ENCODE results near the gene TERT. TPM values are rescaled to one million over a fixed set of nuclear protein-coding genes. Genes with fewer than 3 reads are reported as not detected.

TERT gene
- total RNA-seq, 2 donors from 2014 or later, result 7.1 to 9.8 TPM

DNA sequence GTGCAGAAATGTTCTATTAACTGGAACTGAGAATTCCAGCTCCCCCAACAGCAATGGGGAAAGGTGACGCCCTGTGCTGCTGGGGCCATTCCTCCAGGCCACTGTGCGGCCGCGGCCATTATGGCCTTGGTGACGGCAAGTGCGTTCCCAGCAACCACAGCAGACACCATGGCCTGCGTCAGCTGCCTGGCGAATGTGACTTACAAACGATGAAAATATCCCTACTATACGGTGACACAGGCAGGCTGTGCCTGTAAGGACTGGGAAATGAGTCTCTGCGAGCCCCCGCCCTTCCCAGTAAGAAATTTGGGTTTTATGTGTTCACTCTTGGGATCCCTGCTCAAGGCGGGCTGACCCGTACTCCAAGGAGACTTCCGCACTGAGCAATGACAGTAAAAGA, 29.4 kb upstream of the TERT start:
- DNase-seq, result peak; percentile 32
- H3K27me3 Mint-ChIP-seq (ENCODE audit: insufficient read depth), result no peaks in the 10 kb centered on the region
- no peaks in the 10 kb centered on the region for H3K4me1 ChIP-seq (ENCODE audit: control insufficient read depth, insufficient read depth, low read length)
- peaks cover 81% of the 10 kb centered on the region for H3K36me3 ChIP-seq (ENCODE audit: control insufficient read depth, insufficient read depth, low read length)
- H3K36me3 Mint-ChIP-seq (ENCODE audit: low read depth), result peaks cover 70% of the 10 kb centered on the region
- no peak overlapping the region for H3K27ac ChIP-seq (ENCODE audit: low read depth, low read length)
- H3K4me3 Mint-ChIP-seq, result no peak overlapping the region
- no peaks in the 10 kb centered on the region for H3K27me3 ChIP-seq (ENCODE audit: control insufficient read depth, insufficient read depth, low read length, poor library complexity, severe bottlenecking)
- TF ChIP-seq, protein P1, sequence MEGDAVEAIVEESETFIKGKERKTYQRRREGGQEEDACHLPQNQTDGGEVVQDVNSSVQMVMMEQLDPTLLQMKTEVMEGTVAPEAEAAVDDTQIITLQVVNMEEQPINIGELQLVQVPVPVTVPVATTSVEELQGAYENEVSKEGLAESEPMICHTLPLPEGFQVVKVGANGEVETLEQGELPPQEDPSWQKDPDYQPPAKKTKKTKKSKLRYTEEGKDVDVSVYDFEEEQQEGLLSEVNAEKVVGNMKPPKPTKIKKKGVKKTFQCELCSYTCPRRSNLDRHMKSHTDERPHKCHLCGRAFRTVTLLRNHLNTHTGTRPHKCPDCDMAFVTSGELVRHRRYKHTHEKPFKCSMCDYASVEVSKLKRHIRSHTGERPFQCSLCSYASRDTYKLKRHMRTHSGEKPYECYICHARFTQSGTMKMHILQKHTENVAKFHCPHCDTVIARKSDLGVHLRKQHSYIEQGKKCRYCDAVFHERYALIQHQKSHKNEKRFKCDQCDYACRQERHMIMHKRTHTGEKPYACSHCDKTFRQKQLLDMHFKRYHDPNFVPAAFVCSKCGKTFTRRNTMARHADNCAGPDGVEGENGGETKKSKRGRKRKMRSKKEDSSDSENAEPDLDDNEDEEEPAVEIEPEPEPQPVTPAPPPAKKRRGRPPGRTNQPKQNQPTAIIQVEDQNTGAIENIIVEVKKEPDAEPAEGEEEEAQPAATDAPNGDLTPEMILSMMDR (conservative IDR thresholded peaks at IDR 0.05), result no peak
- no peak overlapping the region for H3K4me3 ChIP-seq (ENCODE audit: low read length)
- H3K27ac Mint-ChIP-seq, result no peak overlapping the region
- WGBS, 2 experiments (ENCODE audit: insufficient coverage in 1 of 2, insufficient read length in 1 of 2), result 95 to 99% methylated on average over 15 of the region's 15 CpGs
- peaks cover 2% of the 10 kb centered on the region for H3K9me3 Mint-ChIP-seq
- H3K9ac ChIP-seq (ENCODE audit: extremely low read depth, low read length, poor library complexity, severe bottlenecking), result no peak overlapping the region
- peaks cover 3% of the 10 kb centered on the region for H3K4me1 Mint-ChIP-seq
- H3K9me3 ChIP-seq (ENCODE audit: control insufficient read depth, low read length), result peaks cover 29% of the 10 kb centered on the region

DNA sequence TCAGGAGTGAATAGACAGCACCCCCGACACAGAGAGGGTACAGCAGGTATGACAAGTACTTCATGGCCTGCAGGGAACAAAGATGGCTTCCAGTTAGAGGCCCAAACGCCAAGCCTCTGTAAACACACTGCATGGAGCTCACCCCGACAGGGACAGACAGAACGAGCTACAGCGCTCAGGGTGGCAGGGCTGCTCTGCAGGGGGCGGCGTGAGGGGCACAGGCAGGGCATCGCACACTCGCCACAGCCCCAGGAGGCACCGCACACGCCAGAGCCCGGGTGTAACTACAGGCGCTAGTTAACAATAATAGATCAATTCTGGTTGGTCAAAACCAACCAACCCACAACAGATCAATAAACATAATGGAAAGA, 28.9 kb upstream of the TERT start:
- Mint-ChIP-seq H3K27me3 (ENCODE audit: insufficient read depth) (no peaks in the 10 kb centered on the region), H3K27ac (no peak overlapping the region), H3K4me3 (no peak overlapping the region), H3K4me1 (peaks cover 3% of the 10 kb centered on the region), H3K36me3 (ENCODE audit: low read depth) (peaks cover 69% of the 10 kb centered on the region), H3K9me3 (peaks cover 2% of the 10 kb centered on the region)
- TF ChIP-seq, protein P1 (conservative IDR thresholded peaks at IDR 0.05), result no peak
- H3K4me1 ChIP-seq (ENCODE audit: control insufficient read depth, insufficient read depth, low read length), result no peaks in the 10 kb centered on the region
- H3K9ac ChIP-seq (ENCODE audit: extremely low read depth, low read length, poor library complexity, severe bottlenecking), result no peak overlapping the region
- WGBS, 2 experiments (ENCODE audit: insufficient coverage in 1 of 2, insufficient read length in 1 of 2), result 95 to 98% methylated on average over 8 to 13 of the region's 13 CpGs
- DNase-seq, result peak; percentile 28
- peaks cover 76% of the 10 kb centered on the region for H3K36me3 ChIP-seq (ENCODE audit: control insufficient read depth, insufficient read depth, low read length)
- no peaks in the 10 kb centered on the region for H3K27me3 ChIP-seq (ENCODE audit: control insufficient read depth, insufficient read depth, low read length, poor library complexity, severe bottlenecking)
- H3K9me3 ChIP-seq (ENCODE audit: control insufficient read depth, low read length), result peaks cover 24% of the 10 kb centered on the region
- no peak overlapping the region for H3K4me3 ChIP-seq (ENCODE audit: low read length)
- no peak overlapping the region for H3K27ac ChIP-seq (ENCODE audit: low read depth, low read length)

DNA sequence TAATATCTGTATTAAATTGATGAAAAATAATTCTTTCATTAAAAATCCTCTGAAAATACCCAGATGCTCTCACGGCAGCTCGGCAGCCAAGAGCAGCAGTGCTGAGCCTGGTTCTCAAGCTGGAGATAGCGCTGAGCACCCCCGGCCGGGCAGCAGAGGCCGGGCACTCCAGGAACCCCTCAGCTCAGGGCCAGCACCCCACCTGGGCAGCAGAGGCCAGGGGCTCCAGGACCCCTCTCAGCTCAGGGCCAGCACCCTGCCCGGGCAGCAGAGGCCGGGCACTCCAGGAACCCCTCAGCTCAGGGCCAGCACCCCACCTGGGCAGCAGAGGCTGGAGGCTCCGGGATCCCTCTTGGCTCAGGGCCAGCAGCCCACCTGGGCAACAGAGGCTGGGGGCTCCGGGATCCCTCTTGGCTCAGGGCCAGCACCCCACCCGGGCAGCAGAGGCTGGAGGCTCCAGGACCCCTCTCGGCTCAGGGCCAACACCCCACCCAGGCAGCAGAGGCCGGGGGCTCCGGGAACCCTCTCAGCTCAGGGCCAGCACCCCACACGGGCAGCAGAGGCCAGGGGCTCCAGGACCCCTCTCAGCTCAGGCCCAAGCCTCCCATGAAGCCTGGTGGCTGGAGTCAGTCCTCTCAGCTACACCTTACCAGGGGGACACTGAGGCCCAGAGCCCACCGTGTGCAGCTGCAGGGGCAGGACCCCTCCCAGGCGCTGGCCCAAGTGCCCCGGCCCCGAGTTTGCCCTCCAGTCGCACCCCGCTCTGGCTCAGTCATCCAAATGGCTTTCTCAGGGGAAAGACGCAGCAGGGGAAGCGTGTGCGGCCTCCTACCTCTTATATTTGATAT, 28.3 kb upstream of the TERT start:
- H3K4me1 Mint-ChIP-seq, result peaks cover 3% of the 10 kb centered on the region
- peaks cover 18% of the 10 kb centered on the region for H3K9me3 ChIP-seq (ENCODE audit: control insufficient read depth, low read length)
- no peaks in the 10 kb centered on the region for H3K27me3 ChIP-seq (ENCODE audit: control insufficient read depth, insufficient read depth, low read length, poor library complexity, severe bottlenecking)
- H3K9me3 Mint-ChIP-seq, result peaks cover 1% of the 10 kb centered on the region
- H3K36me3 Mint-ChIP-seq (ENCODE audit: low read depth), result peaks cover 69% of the 10 kb centered on the region
- peaks cover 73% of the 10 kb centered on the region for H3K36me3 ChIP-seq (ENCODE audit: control insufficient read depth, insufficient read depth, low read length)
- peak; percentile 24 for DNase-seq
- no peaks in the 10 kb centered on the region for H3K27me3 Mint-ChIP-seq (ENCODE audit: insufficient read depth)
- TF ChIP-seq, protein P1 (conservative IDR thresholded peaks at IDR 0.05), result no peak
- no peak overlapping the region for H3K4me3 ChIP-seq (ENCODE audit: low read length)
- H3K4me1 ChIP-seq (ENCODE audit: control insufficient read depth, insufficient read depth, low read length), result no peaks in the 10 kb centered on the region
- H3K27ac Mint-ChIP-seq, result no peak overlapping the region
- no peak overlapping the region for H3K9ac ChIP-seq (ENCODE audit: extremely low read depth, low read length, poor library complexity, severe bottlenecking)
- H3K27ac ChIP-seq (ENCODE audit: low read depth, low read length), result no peak overlapping the region
- 92 to 94% methylated on average over 18 to 24 of the region's 24 CpGs for WGBS, 2 experiments (ENCODE audit: insufficient coverage in 1 of 2, insufficient read length in 1 of 2)
- no peak overlapping the region for H3K4me3 Mint-ChIP-seq
